ENCODE data around the gene LACTBL1.
A peak's percentile ranks its signal among the peaks of the same experiment; 100 is the strongest.

The LACTBL1 gene

DNA sequence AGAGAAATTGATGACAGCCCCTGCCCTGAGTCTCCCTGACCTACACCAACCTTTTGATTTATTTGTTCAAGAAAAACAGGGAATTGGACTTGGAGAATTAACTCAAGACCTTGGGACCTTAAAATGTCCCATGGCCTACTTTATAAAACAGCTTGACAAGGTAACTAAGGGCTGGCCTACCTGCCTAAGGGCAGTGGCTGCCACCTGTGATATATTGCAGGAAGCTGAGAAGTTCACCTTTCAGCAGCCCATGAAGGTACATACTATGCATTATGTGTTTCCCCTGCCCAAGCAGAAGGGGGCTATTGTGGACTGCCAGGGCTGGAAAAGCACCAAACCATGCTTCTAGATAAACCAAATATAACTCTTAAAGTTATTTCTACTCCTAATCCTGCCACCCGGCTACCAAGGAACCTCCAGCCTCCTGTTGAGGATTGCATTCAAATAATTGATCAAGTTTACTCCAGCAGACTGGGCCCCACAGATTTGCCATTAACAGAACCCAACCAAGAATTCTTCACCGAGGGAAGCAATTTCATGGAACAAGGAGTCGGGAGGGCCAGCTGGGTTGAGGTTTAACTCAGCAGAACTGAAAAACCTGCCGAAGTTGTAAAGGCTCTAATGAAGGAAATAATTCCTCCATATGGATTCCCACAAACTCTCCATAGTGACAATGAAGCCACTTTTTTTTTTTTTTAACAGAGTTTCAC is 28.2 kb downstream of the LACTBL1 start:
- DNase-seq (ENCODE audit: low read depth): no peak

DNA sequence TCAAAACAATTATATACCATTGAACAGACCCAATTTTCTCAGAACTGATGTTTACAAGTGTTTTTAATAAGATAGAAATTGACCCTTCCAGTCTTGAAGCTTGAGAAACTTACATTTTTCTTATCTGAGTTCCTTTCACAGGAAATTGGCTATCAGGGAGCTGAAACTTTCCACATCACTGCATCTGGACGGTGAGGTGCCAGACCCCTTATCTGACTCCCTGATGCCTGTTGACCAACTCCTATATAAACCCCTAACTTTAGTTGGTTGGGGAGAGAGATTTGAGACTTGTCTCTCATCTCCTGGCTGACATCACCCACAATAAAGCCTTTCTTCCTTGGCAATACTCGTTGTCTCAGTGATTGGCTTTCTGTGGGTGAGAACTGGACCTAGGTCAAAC is 31.4 kb downstream of the LACTBL1 start:
- DNase-seq (ENCODE audit: low read depth): no peak

DNA sequence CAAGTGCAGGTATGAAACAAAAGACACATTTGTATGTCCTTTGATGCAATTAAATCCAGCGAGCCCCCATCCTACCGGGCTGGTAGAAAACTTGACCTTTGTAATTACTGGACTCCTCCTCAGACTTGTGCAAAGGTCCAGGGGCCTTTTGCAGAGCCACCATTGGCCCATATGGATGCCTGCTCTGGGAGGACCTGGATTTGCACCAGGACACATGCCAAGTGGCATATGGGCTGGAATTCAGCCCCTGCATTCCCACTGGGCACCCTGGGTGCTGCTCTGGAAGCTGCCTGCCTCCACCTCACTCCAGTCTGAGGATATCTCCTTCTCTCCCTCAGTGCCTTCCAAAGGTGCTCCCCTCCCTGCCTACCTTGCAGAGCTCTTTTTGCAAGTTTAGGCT is 36.0 kb downstream of the LACTBL1 start:
- no peak for DNase-seq (ENCODE audit: low read depth)

DNA sequence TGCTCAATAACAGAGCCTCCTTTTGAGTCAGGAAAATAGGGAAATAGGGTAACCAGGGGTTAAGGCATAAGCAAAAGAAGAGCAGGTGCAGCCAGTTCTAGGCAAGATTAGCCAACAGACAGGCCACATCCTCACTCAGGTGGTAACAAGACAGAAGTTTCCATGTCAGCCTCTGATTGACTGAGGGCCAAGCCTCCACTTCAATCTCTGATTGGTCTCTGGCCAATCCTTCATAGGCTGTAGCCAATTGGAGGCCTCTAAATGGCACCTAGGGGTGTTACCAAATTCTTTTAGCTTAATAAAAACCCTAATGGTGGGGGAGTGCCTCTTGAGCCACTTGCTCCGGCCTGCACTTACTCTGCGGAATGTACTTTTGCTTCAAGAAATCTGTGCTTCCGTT is 37.2 kb downstream of the LACTBL1 start:
- DNase-seq (ENCODE audit: low read depth): no peak

- DNase-seq (ENCODE audit: low read depth): no peak
Measured at GRCh38 chr1:22932803-22933470, 39.7 kb downstream of the LACTBL1 start.

DNA sequence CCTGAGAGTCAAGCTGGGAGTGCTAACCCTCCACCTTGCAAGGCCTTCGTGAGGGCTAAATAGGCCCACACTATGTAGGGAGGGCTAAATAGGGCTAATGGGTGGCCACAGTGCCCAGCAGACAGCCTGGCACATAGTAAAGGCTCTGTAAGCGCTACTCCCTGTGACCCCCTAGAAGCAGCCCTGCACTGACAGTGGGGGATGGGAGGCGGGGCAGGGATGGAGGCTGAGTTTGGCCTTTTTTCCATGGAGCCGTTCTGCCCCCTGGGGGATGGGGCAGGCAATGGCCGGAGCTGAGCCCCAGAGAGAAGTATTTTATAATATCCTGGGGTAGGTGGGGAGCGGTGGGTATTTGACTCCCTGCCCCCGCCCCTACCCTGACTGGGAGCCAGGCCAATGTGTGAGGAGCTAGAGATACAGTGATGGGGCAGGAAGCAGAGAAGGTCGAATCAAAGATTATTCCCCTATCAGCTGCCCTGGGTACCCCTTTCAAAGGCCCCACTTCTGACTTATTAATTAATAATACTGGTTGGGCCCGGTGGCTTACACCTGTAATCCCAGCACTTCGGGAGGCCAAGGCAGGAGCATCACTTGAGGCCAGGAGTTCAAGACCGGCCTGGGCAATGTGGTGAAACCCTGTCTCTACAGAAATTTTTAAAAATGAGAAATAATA is 42.3 kb downstream of the LACTBL1 start:
- DNase-seq (ENCODE audit: low read depth): no peak

GRCh38 chr1:22925111-22925510 is 47.6 kb downstream of the LACTBL1 start:
- no peak for DNase-seq (ENCODE audit: low read depth)

DNA sequence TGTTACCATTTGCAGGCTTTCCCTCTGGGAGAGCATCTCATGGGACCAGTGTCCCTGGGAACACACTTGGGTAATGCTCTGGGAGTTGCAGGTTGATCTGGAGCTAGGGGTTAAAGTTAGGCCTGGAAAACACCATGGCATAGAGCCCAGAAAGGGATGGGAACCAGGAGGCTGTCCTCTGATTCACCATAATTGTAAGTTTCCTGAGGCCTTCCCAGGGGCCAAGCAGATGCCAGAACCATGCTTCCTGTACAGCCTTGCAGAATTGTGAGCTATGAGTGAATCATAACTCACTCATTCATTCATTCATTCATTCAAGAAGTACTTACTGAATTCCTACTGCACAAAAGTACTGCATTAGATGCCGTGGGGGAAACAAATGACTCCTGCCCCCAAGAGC is 50.0 kb downstream of the LACTBL1 start:
- peak; percentile 37 for DNase-seq (ENCODE audit: low read depth)

- no peak for DNase-seq (ENCODE audit: low read depth)
Measured at GRCh38 chr1:22921452-22922126, 51.1 kb downstream of the LACTBL1 start.

GRCh38 chr1:22920734-22921451 is 51.8 kb downstream of the LACTBL1 start:
- no peak for DNase-seq (ENCODE audit: low read depth)

DNA sequence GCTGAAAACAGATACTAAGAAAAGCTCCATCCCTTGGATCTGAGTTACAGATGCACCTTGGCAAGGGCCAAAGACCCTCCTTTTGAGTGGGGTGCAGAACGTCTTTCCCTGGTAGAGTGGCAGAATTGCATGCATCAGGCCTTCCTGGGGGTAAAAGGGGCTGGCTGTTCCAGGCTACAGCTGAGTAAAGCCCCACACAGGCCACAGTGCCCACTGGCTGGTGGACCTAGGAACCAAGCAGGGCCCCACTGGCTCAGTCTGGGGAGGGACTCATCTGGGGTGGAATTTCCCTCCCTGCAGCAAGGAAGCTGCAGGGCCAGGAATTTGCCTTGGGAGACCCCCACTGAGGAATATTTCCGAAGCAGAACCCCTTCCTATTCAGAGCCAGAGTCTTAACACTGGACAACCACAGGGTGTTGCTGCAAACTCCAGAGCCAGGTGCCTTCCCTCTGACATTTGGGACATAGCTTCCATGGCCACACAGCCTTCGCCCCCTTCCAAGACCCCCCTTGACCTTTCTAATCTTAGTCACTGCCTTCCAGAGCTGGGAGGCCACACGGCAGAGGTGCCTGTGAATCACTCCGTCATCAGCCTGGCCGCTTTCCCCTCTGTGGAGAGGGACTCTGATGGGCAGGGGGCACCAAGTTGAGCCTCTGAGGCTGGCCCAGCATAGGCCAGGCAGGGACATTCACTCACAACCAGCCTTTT is 52.5 kb downstream of the LACTBL1 start:
- DNase-seq (ENCODE audit: low read depth): no peak

DNA sequence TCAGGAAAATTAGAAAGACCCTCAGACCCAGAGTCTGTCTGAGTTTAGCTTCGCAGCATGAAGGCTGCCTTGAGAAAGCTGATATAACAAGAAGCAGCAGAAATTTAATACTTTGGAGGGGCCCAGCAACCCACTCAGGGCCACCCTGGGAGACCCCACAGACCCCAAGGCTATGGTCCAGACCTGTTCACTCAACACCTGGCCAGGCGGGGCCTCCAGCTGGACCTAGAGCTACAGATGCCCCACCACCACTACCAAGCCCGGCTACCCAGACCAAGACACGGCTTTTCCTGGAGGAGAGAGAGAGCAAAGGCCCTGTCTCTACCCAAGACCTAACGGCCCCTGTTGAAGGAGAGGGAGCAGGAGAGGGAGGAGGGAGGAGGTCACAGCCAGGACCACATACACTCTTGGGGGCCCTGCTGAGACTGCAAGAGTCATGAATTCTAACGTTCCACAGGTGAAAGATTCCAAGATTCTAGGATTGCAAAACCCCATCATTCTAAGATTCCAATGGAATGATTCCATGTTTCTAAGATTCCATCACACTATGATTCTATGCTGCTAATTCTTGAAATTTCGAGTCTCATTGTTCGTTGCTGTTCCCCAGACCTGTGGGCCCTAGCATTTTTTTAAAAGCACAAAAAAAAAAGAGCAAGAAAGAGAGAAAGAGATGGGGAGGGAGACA is 53.2 kb downstream of the LACTBL1 start:
- DNase-seq (ENCODE audit: low read depth): peak; percentile 56

- DNase-seq (ENCODE audit: low read depth): no peak
Measured at GRCh38 chr1:22918644-22919043, 54.0 kb downstream of the LACTBL1 start.

DNA sequence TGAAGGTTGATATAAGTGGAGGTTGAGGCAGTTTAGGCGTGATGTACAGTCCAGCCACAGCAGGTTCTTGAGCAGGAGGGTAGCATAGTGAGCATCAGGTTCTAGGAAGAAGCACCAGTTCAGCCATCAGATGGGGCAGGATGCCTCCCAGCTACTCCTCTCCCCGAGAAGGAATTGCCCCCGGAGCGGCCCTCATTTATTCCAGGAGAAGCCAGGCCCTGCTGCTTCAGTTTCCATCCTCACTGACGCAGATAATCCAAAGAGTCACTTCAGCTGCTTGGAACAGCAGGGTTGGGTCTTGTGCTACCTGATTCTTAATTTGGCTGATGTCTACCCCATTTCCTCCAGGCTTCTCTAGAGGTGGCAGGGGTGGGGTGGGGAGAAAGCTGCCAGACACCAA is 54.7 kb downstream of the LACTBL1 start:
- DNase-seq (ENCODE audit: low read depth): no peak

DNA sequence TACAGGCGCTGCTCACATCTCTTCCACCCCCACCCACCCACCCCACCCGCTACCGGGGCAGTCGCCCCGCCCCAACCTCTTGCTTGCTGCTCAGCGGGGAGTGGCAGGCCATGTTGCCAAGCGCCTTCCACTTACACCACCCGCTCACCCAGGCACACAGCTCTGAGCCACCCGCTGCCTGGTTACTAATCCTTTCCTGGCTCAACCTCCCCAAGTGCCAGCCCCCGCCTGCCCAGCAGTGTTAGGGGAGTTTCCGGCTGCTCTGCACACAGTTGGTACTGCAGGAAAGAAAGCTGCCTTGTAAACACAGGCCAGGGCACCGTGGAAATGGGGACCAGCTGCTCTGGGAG is 56.2 kb downstream of the LACTBL1 start:
- DNase-seq (ENCODE audit: low read depth): peak; percentile 7

- DNase-seq (ENCODE audit: low read depth): no peak
Measured at GRCh38 chr1:22915816-22916470, 56.7 kb downstream of the LACTBL1 start.

DNA sequence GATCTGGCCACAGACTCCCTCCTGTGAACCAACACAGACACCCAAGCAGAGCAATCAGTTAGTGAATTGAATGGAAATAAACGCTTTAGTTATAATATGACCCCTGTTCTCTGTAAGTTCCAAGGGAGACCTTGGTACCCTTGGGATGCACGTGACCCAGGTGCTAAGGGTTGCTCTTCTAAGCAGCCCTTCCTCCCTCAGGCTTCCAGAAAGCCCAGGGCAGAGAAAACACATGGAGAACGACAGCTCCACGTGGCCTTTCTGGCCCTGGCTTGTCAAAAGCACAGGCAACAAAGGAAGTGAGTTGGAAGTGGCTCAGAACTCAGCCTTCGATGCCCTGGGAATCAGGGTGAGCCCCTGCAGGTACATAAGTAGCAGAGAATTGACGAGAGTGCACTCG is 57.4 kb downstream of the LACTBL1 start:
- DNase-seq (ENCODE audit: low read depth): no peak

DNA sequence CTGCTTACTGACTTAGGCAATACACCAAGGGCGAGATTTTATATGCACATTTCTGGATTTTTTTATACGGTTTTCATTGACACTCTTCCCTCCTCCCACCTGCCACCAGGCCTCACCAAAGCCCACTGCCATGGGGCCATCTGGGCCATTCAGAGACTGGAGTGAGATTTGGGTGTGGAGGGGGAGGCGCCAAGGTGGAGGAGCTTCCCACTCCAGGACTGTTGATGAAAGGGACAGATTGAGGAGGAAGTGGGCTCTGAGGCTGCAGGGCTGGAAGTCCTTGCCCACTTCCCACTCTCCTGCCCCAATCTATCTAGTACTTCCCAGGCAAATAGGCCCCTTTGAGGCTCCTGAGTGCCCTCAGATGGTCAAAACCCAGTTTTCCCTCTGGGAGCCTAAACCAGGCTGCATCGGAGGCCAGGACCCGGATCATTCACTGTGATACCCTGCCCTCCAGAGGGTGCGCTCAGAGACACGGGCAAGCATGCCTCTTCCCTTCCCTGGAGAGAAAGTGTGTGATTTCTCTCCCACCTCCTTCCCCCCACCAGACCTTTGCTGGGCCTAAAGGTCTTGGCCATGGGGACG is 57.9 kb downstream of the LACTBL1 start:
- no peak for DNase-seq (ENCODE audit: low read depth)

- no peak for DNase-seq (ENCODE audit: low read depth)
Measured at GRCh38 chr1:22914156-22914555, 58.5 kb downstream of the LACTBL1 start.

Data from amniotic epithelial cell (primary cell).